Right atrium auricular region (tissue), 2 donors: ENCODE data around the gene PAXX. TPM values are rescaled to one million over a fixed set of nuclear protein-coding genes. Genes with fewer than 3 reads are reported as not detected.

Experiments
- DNase-seq: peaks from one replicate; pipeline ENCODE4 v3.0.0-alpha.2; 2019; ENCODE audit warnings: low spot score
- H3K27ac ChIP-seq, 2 donors: fragments of 200-600 bp; sonication (generic); 1 replicate in 1 of 2; 2 replicates in 1 of 2; pipeline ENCODE4 v1.5.1; 2016 to 2019
- H3K27me3 ChIP-seq, 2 donors: fragments of 200-600 bp; sonication (generic); one replicate each; pipeline versions ENCODE4 v1.5.1 to v1.6.0; 2017 to 2019
- H3K36me3 ChIP-seq: fragments of 200-600 bp; sonication (generic); one replicate; pipeline ENCODE4 v1.5.1; 2016
- H3K4me1 ChIP-seq, 2 donors: fragments of 200-600 bp; sonication (generic); one replicate each; pipeline versions ENCODE4 v1.5.1 to v1.6.0; 2017 to 2019
- H3K4me3 ChIP-seq, 2 donors: fragments of 200-600 bp; sonication (generic); 1 replicate in 1 of 2; 2 replicates in 1 of 2; pipeline ENCODE4 v1.5.1; 2017 to 2019; ENCODE audit warnings: mild to moderate bottlenecking in 1 of 2, moderate library complexity in 1 of 2
- H3K9me3 ChIP-seq, 2 donors: fragments of 200-600 bp; sonication (generic); one replicate each; pipeline ENCODE4 v1.5.1; 2019
- CTCF ChIP-seq, 2 donors: fragments of 200-600 bp; sonication (generic); IDR thresholded peaks; one replicate each; pipeline ENCODE4 v1.5.1; 2019; ENCODE audit warnings: antibody characterized with exemption in 2 of 2
- total RNA-seq, 2 donors: library from RNA; depleted of rRNA; stranded (reverse); fragments of >200 nt; gene quantifications; one replicate each; pipeline ENCODE4 v1.1.0, GENCODE V29; 2016

PAXX gene
- total RNA-seq, 2 donors from 2014 or later, result 27.4 to 37.5 TPM

DNA sequence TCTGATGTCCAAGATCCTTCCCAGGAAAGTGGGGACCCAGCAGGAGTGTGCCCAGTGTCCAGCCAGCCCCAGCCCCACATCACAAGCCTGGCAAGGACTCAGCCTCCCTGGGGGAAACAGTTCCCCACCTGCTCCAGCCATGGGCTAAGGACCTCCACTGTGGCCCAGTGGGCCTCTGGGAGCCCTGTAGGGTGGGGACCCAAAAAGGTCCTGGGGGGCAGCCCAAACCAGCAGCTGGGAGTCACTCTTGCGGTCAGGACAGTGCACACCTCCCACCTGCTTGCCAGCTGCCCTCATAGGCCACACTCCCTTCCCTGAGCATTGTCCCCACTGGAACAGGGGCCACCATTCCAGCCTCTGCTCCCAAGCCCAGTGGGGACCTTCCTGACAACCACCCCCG, 34.2 kb downstream of the PAXX start:
- TF ChIP-seq CTCF (IDR thresholded peaks at IDR 0.05), result no peak
- no peaks in the 10 kb centered on the region for H3K36me3 ChIP-seq
- DNase-seq, result no peak
- H3K27me3 ChIP-seq, result no peaks in the 10 kb centered on the region
- H3K4me3 ChIP-seq, result no peak overlapping the region
- no peak overlapping the region for H3K27ac ChIP-seq
- no peaks in the 10 kb centered on the region for H3K9me3 ChIP-seq
- H3K4me1 ChIP-seq, result peaks cover 0 to 27% of the 10 kb centered on the region in 2 donors

DNA sequence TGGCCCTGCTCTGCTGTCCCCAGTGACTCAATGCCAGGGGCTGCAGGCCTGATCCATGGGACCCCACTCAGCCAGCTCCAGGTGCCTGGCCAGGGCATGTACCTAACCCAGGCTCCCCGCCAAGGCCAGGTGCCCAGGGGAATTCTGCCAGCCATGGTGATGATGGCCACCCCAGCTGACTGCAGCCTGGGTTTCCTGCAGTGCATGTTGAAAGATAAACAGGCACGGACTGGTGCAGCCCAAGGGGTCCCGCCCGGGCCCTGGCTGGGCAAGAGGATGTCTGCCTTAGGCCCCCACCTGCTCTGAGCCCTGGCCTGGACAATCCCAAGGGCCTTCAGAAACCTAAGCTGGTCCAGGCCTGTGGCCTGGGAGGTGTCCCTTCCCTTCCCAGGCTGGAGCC, 34.6 kb downstream of the PAXX start:
- no peaks in the 10 kb centered on the region for H3K36me3 ChIP-seq
- DNase-seq, result no peak
- H3K4me3 ChIP-seq, result peak overlapping the region; percentile 49 to 63
- H3K27me3 ChIP-seq, result no peaks in the 10 kb centered on the region
- peaks cover 0 to 27% of the 10 kb centered on the region in 2 donors for H3K4me1 ChIP-seq
- no peaks in the 10 kb centered on the region for H3K9me3 ChIP-seq
- peak overlapping the region; percentile 47 to 64 for H3K27ac ChIP-seq
- no peak for TF ChIP-seq CTCF (IDR thresholded peaks at IDR 0.05)

DNA sequence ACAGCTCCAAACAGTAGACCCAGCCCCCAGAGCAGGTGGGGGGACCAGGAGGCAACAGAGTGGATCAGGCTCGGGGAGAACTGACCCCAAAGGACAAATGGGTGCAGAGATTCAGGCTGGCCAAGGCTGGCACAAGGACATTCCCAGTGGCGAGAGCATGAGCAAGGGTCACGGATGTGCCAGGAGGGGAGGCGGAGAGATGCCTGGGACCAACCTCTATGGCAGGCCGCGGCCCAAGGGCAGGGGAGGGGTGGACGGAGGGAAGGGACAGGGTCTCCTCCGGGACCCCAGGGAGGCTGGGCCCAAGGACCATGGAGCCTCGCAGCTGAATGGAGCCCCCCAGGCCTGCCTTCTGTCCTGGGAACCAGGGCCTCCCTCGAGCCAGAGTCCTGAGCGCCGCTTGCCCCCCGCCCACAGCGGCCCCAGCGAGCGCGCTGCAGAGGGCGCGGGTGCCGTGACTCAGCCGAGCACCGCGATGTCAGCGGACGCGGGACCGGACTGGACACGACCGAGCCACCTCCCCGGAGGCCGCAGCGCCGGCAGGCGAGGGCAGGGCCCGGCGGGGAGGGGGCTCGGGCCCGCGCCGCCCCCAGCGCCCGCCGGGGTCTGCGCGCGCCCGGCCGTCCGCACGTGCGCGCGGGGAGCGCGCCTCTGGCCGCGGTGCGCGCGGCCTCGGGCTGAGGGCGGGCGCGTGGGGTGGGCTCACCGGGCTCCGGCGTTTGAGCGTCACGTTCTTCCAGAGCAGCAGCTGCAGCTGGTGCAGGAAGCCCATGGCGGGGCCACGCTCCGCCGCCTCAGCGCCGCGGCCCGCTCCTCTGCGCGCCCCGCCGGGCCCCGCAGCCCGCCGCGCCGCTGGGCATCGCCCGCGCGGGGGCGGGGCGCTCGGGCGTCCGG, 35.4 kb downstream of the PAXX start, which contains the start of gene ABCA2:
TSS of gene ABCA2 (minus strand) at position 869 of the 894 bp plus-strand sequence. CDS start at position 772, 97 bp downstream.
- TF ChIP-seq CTCF (IDR thresholded peaks at IDR 0.05), result no peak
- Histone ChIP-seq H3K27ac (peak within 1 kb of the TSS; percentile 67 to 69), H3K4me1 (peaks cover 0 to 27% of the 10 kb centered on the region in 2 donors), H3K4me3 (peak within 1 kb of the TSS; percentile 58 to 69), H3K27me3 (no peaks in the 10 kb centered on the region), H3K36me3 (no peaks in the 10 kb centered on the region), H3K9me3 (no peaks in the 10 kb centered on the region)
- no peak for DNase-seq

DNA sequence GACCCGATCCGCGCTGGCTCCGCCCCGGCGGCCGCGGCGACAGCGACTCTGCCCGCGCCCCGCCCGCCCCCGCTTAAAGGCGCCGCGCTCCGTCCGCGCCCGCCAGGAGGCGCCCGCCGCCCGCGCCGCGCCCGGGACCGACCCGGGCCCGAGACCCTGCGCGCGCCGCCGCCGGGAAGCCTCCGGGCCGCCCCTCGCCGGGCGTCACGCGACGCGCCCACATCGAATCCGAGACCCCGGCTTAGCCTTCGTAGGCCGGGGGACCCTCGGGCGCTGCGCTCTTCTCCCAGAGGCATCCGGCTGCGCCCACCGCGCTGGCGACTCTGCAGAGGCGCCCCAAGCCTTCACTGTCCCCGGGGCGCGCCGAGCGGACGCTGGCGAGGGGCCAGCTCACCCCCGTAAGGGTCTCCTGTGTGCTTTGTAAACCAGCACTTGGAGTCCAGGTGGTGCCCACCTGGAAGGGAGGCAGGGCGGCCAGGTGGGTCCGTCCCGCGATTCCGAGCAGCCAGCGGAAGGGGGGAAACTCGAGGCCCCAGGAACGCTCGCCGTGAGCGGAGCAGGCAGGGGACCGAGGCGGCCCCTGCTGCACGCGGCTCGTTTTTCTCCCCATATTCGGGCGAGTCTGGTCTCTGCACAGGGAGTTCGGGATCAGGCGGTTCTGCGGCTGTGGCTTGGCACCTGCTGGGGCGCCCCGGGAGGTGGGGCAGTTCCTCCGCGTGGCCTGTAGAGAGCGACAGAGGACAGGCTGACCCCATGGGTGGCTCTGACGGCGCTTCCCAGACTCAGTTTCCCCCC, 36.2 kb downstream of the PAXX start:
- Histone ChIP-seq H3K4me3 (peak overlapping the region; percentile 58 to 69), H3K36me3 (no peaks in the 10 kb centered on the region), H3K4me1 (peaks cover 0 to 27% of the 10 kb centered on the region in 2 donors), H3K27me3 (no peaks in the 10 kb centered on the region), H3K27ac (peak overlapping the region; percentile 67 to 69), H3K9me3 (no peaks in the 10 kb centered on the region)
- TF ChIP-seq CTCF (IDR thresholded peaks at IDR 0.05), result no peak
- DNase-seq, result no peak

GRCh38 chr9:137029058-137029936, 37.1 kb downstream of the PAXX start:
- Histone ChIP-seq H3K27me3 (no peaks in the 10 kb centered on the region), H3K4me1 (peaks cover 0 to 27% of the 10 kb centered on the region in 2 donors), H3K36me3 (no peaks in the 10 kb centered on the region), H3K27ac (peak overlapping the region in 1 of 2 donors; percentile 67), H3K9me3 (no peaks in the 10 kb centered on the region), H3K4me3 (peak overlapping the region in 1 of 2 donors; percentile 69)
- peak; percentile 92 to 95 for TF ChIP-seq CTCF (IDR thresholded peaks at IDR 0.05)
- DNase-seq, result peak; percentile 74
